ENCODE data around the gene ALCAM. TPM values are rescaled to one million over a fixed set of nuclear protein-coding genes. Genes with fewer than 3 reads are reported as not detected.

The ALCAM gene
- polyA plus RNA-seq, 1 of the 3 experiments (the other 2 are of a cell fraction), result 58.3 TPM

- H3K4me2 ChIP-seq, result no peak overlapping the region
- no peak for DNase-seq
- no peaks in the 10 kb centered on the region for H3K9me2 ChIP-seq
- no peak overlapping the region for H3K4me3 ChIP-seq (ENCODE audit: low read depth in 2 of 2, low read length in 1 of 2)
- ChIA-PET CTCF (no interaction called here), POLR2A (no interaction called here)
- H3K27me3 ChIP-seq (ENCODE audit: insufficient read depth), result no peaks in the 10 kb centered on the region
- H3K36me3 ChIP-seq (replicated peaks in 1 of 2; ENCODE audit: control insufficient read depth in 1 of 2, insufficient read depth in 2 of 2, low read length in 1 of 2), result no peaks in the 10 kb centered on the region
- no peaks in the 10 kb centered on the region for H4K20me1 ChIP-seq (ENCODE audit: insufficient read depth)
- 86% methylated on average over 3 of the region's 3 CpGs for WGBS (ENCODE audit: low lambda C conversion rate)
- no peaks in the 10 kb centered on the region for H3F3A ChIP-seq (replicated peaks; ENCODE audit: insufficient read depth)
- no peaks in the 10 kb centered on the region for H3K4me1 ChIP-seq (ENCODE audit: control insufficient read depth in 1 of 2, insufficient read depth in 2 of 2, low read depth in 1 of 2, low read length in 1 of 2)
- TF ChIP-seq CHD2 (IDR thresholded peaks at IDR 0.05; ENCODE audit: low read length, partially characterized antibody) (no peak), EZH2phosphoT487 (IDR thresholded peaks at IDR 0.05; ENCODE audit: borderline replicate concordance, low read depth) (no peak), RCOR1 (IDR thresholded peaks at IDR 0.05; ENCODE audit: low read length) (no peak), NFIC (IDR thresholded peaks at IDR 0.05; ENCODE audit: borderline replicate concordance) (no peak), SMC3 (IDR thresholded peaks at IDR 0.05; ENCODE audit: low read depth, low read length) (no peak), EP300 (IDR thresholded peaks at IDR 0.05; ENCODE audit: borderline replicate concordance in 1 of 2, low read depth in 1 of 2, low read length in 1 of 2) (no peak)
- H3K9ac ChIP-seq, result no peak overlapping the region
- no peak overlapping the region for H3K27ac ChIP-seq (ENCODE audit: low read depth in 2 of 2, low read length in 1 of 2)
- no peaks in the 10 kb centered on the region for H3K9me3 ChIP-seq
- H3K79me2 ChIP-seq (ENCODE audit: insufficient read depth), result no peaks in the 10 kb centered on the region
- H2AFZ ChIP-seq (ENCODE audit: low read depth), result no peak overlapping the region
These were observed 44.0 kb upstream of the ALCAM start for GRCh38 chr3:105322570-105323273.

GRCh38 chr3:105323274-105323599 lies 43.5 kb upstream of the ALCAM start:
- ChIA-PET POLR2A (no interaction called here), CTCF (no interaction called here)
- no peaks in the 10 kb centered on the region for H3K36me3 ChIP-seq (replicated peaks in 1 of 2; ENCODE audit: control insufficient read depth in 1 of 2, insufficient read depth in 2 of 2, low read length in 1 of 2)
- no peaks in the 10 kb centered on the region for H4K20me1 ChIP-seq (ENCODE audit: insufficient read depth)
- H3K27ac ChIP-seq (ENCODE audit: low read depth in 2 of 2, low read length in 1 of 2), result no peak overlapping the region
- no peaks in the 10 kb centered on the region for H3K4me1 ChIP-seq (ENCODE audit: control insufficient read depth in 1 of 2, insufficient read depth in 2 of 2, low read depth in 1 of 2, low read length in 1 of 2)
- H3K4me2 ChIP-seq, result no peak overlapping the region
- H3K9ac ChIP-seq, result no peak overlapping the region
- no peaks in the 10 kb centered on the region for H3F3A ChIP-seq (replicated peaks; ENCODE audit: insufficient read depth)
- no peaks in the 10 kb centered on the region for H3K27me3 ChIP-seq (ENCODE audit: insufficient read depth)
- H2AFZ ChIP-seq (ENCODE audit: low read depth), result no peak overlapping the region
- no peak overlapping the region for H3K4me3 ChIP-seq (ENCODE audit: low read depth in 2 of 2, low read length in 1 of 2)
- H3K9me3 ChIP-seq, result no peaks in the 10 kb centered on the region
- TF ChIP-seq SIN3A (IDR thresholded peaks at IDR 0.05; ENCODE audit: borderline replicate concordance, low read depth, low read length) (no peak), MAX (IDR thresholded peaks at IDR 0.05; ENCODE audit: low read depth) (no peak), IRF3 (IDR thresholded peaks at IDR 0.05; ENCODE audit: low read depth, low read length) (no peak), ELF1 (IDR thresholded peaks at IDR 0.05) (no peak), YY1 (IDR thresholded peaks at IDR 0.05; ENCODE audit: low read depth) (no peak), CTCF (IDR thresholded peaks at IDR 0.05) (no peak), JUND (IDR thresholded peaks at IDR 0.05) (no peak), PBX3 (IDR thresholded peaks at IDR 0.05) (no peak), USF2 (IDR thresholded peaks at IDR 0.05; ENCODE audit: borderline replicate concordance, low read depth, low read length) (no peak), ZBTB33 (IDR thresholded peaks at IDR 0.05; ENCODE audit: borderline replicate concordance, low read depth) (no peak), TEAD4 (IDR thresholded peaks at IDR 0.05; ENCODE audit: borderline replicate concordance, insufficient read depth) (no peak), FOXM1 (IDR thresholded peaks at IDR 0.05; ENCODE audit: low read depth) (no peak), RXRA (IDR thresholded peaks at IDR 0.05; ENCODE audit: borderline replicate concordance, low read depth) (no peak)
- no peaks in the 10 kb centered on the region for H3K79me2 ChIP-seq (ENCODE audit: insufficient read depth)
- 82% methylated on average over 2 of the region's 2 CpGs for WGBS (ENCODE audit: low lambda C conversion rate)
- no peak for DNase-seq
- H3K9me2 ChIP-seq, result no peaks in the 10 kb centered on the region

Data from SK-N-SH (cell line).